ENCODE results near the gene RAB36.

The RAB36 gene

GRCh38 chr22:23122992-23123803, 22.1 kb upstream of the RAB36 start:
- DNase-seq (ENCODE audit: low read depth) = no peak

GRCh38 chr22:23123804-23124254, 21.4 kb upstream of the RAB36 start:
- DNase-seq (ENCODE audit: low read depth) = no peak
- no peak overlapping the region for H3K4me3 ChIP-seq (ENCODE audit: low read length)
- TF ChIP-seq CTCF (conservative IDR thresholded peaks at IDR 0.05; ENCODE audit: low read depth, low read length) = no peak

More at GRCh38 chr22:23122992-23123803, 22.1 kb upstream of the RAB36 start:
- no peak overlapping the region for H3K4me3 ChIP-seq (ENCODE audit: low read length)
- TF ChIP-seq CTCF (conservative IDR thresholded peaks at IDR 0.05; ENCODE audit: low read depth, low read length) = no peak

GRCh38 chr22:23124611-23125511, 20.4 kb upstream of the RAB36 start:
- no peak for DNase-seq (ENCODE audit: low read depth)
- no peak overlapping the region for H3K4me3 ChIP-seq (ENCODE audit: low read length)
- TF ChIP-seq CTCF (conservative IDR thresholded peaks at IDR 0.05; ENCODE audit: low read depth, low read length) = no peak

- no peak overlapping the region for H3K4me3 ChIP-seq (ENCODE audit: low read length)
- TF ChIP-seq CTCF (conservative IDR thresholded peaks at IDR 0.05; ENCODE audit: low read depth, low read length) = no peak
- no peak for DNase-seq (ENCODE audit: low read depth)
Observed at GRCh38 chr22:23125512-23126103, 19.7 kb upstream of the RAB36 start.

- DNase-seq (ENCODE audit: low read depth) = no peak
- no peak for TF ChIP-seq CTCF (conservative IDR thresholded peaks at IDR 0.05; ENCODE audit: low read depth, low read length)
- no peak overlapping the region for H3K4me3 ChIP-seq (ENCODE audit: low read length)
Observed at GRCh38 chr22:23126165-23127054, 18.9 kb upstream of the RAB36 start.

- no peak for TF ChIP-seq CTCF (conservative IDR thresholded peaks at IDR 0.05; ENCODE audit: low read depth, low read length)
- no peak overlapping the region for H3K4me3 ChIP-seq (ENCODE audit: low read length)
- no peak for DNase-seq (ENCODE audit: low read depth)
Observed at GRCh38 chr22:23127055-23127756, 18.1 kb upstream of the RAB36 start.
